B cell (primary cell): ENCODE data around the gene AANAT. TPM values are rescaled to one million over a fixed set of nuclear protein-coding genes. Genes with fewer than 3 reads are reported as not detected.
A peak's percentile ranks its signal among the peaks of the same experiment; 100 is the strongest.

Experiments used
- ATAC-seq: fragments of 200-7000 bp; cut with Tn5 transposase; one replicate; pipeline ENCODE4 v1.10.0; 2021; ENCODE audit warnings: low read depth, mild to moderate bottlenecking, moderate number of reproducible peaks, moderate library complexity
- CTCF ChIA-PET: fragments of 350-600 bp; sonication (Branson Sonifier 250); formaldehyde crosslinking; loops from one replicate; lab custom pipeline; 2021; ENCODE audit warnings: antibody characterized with exemption, inconsistent platforms; lab: Charles Lee
- POLR2A ChIA-PET: fragments of 350-600 bp; sonication (Branson Sonifier 250); formaldehyde crosslinking; loops from one replicate; lab custom pipeline; 2021; ENCODE audit warnings: antibody characterized with exemption; lab: Charles Lee
- DNase-seq: peaks from one replicate; pipeline ENCODE4 v3.0.0; 2013
- H2AFZ ChIP-seq: 2 replicates; pipeline ENCODE4 v1.6.1; 2012; ENCODE audit warnings: mild to moderate bottlenecking, low read depth, low read length; ENCODE audit not compliant: insufficient read depth, poor library complexity, severe bottlenecking
- H3K27ac ChIP-seq, 2 donors: 1 replicate in 1 of 2; 2 replicates in 1 of 2; pipeline ENCODE4 v1.5.1; 2012 to 2013; ENCODE audit warnings: low read length in 2 of 2, mild to moderate bottlenecking in 2 of 2, moderate library complexity in 1 of 2
- H3K27me3 ChIP-seq, 4 experiments: fragments of 200-600 bp in 1 of 4; sonication (generic) in 1 of 4; replicated peaks in 1 of 4; 1 replicate in 2 of 4; 2 replicates in 2 of 4; pipeline versions ENCODE4 v1.6.1 to v1.7.0; 2013 to 2016; ENCODE audit warnings: low read length in 3 of 4, mild to moderate bottlenecking in 2 of 4, mixed read lengths in 1 of 4, moderate library complexity in 1 of 4; ENCODE audit not compliant: insufficient read depth in 4 of 4, control insufficient read depth in 3 of 4; ENCODE audit errors: control extremely low read depth in 1 of 4
- H3K36me3 ChIP-seq, 2 experiments: replicated peaks in 1 of 2; 1 replicate in 1 of 2; 2 replicates in 1 of 2; pipeline versions ENCODE4 v1.6.1 to v1.7.1; 2013; ENCODE audit warnings: low read length in 1 of 2; ENCODE audit not compliant: insufficient read depth in 2 of 2, control insufficient read depth in 1 of 2; ENCODE audit errors: control extremely low read depth in 1 of 2, extremely low read depth in 1 of 2
- H3K4me1 ChIP-seq, 2 donors: fragments of 200-600 bp in 1 of 2; sonication (generic) in 1 of 2; 1 replicate in 1 of 2; 2 replicates in 1 of 2; pipeline versions ENCODE4 v1.5.1 to v1.6.1; 2013 to 2017; ENCODE audit warnings: low read length in 2 of 2; ENCODE audit not compliant: control insufficient read depth in 2 of 2, insufficient read depth in 2 of 2
- H3K4me2 ChIP-seq: replicated peaks from 2 replicates; pipeline ENCODE3; 2012; ENCODE audit warnings: mild to moderate bottlenecking, low read depth, low read length; ENCODE audit not compliant: poor library complexity, severe bottlenecking
- H3K4me3 ChIP-seq, 5 experiments: fragments of 200-600 bp in 1 of 5; sonication (generic) in 1 of 5; 1 replicate in 3 of 5; 2 replicates in 2 of 5; pipeline versions ENCODE4 v1.5.1 to v1.7.0; 2011 to 2016; ENCODE audit warnings: low read length in 4 of 5, mild to moderate bottlenecking in 4 of 5, low read depth in 2 of 5, control low read depth in 1 of 5, moderate library complexity in 1 of 5; ENCODE audit not compliant: insufficient read depth in 1 of 5; ENCODE audit errors: control extremely low read depth in 1 of 5, extremely low read depth in 1 of 5
- H3K79me2 ChIP-seq: fragments of 200-600 bp; sonication (generic); one replicate; pipeline ENCODE4 v1.6.0; 2016; ENCODE audit warnings: low read length; ENCODE audit not compliant: control insufficient read depth, insufficient read depth
- H3K9ac ChIP-seq: fragments of 200-600 bp; sonication (generic); 2 replicates; pipeline ENCODE4 v1.6.1; 2017; ENCODE audit warnings: mild to moderate bottlenecking, low read length, moderate library complexity
- H3K9me3 ChIP-seq, 3 donors: one replicate each; pipeline versions ENCODE4 v1.6.1 to v1.7.1; 2013; ENCODE audit warnings: low read length in 2 of 3; ENCODE audit not compliant: control insufficient read depth in 2 of 3, insufficient read depth in 1 of 3; ENCODE audit errors: control extremely low read depth in 1 of 3
- H4K20me1 ChIP-seq: 2 replicates; pipeline ENCODE4 v1.6.0; 2012; ENCODE audit warnings: mild to moderate bottlenecking, low read length; ENCODE audit not compliant: insufficient read depth, control insufficient read depth, poor library complexity, severe bottlenecking
- H3K27ac Mint-ChIP-seq: one replicate; pipeline ENCODE4 v1.8.0; 2021; ENCODE audit warnings: mixed read lengths
- H3K27me3 Mint-ChIP-seq: one replicate; pipeline ENCODE4 v1.8.0; 2021; ENCODE audit warnings: mixed read lengths
- H3K4me1 Mint-ChIP-seq: one replicate; pipeline ENCODE4 v1.8.0; 2021; ENCODE audit warnings: mixed read lengths
- H3K4me3 Mint-ChIP-seq: one replicate; pipeline ENCODE4 v1.8.0; 2021; ENCODE audit warnings: mixed read lengths
- H3K9me3 Mint-ChIP-seq: one replicate; pipeline ENCODE4 v1.8.0; 2022; ENCODE audit warnings: mixed read lengths; ENCODE audit not compliant: insufficient read depth
- CTCF ChIP-seq: fragments of 200-600 bp; IDR thresholded peaks from one replicate; pipeline ENCODE4 v1.8.0; 2022; ENCODE audit warnings: antibody characterized with exemption, mild to moderate bottlenecking
- EZH2 ChIP-seq: IDR thresholded peaks from 2 replicates; pipeline ENCODE4 v1.6.1; 2012; ENCODE audit warnings: borderline replicate concordance, low read depth, mild to moderate bottlenecking, moderate library complexity, low read length; ENCODE audit not compliant: insufficient read depth, poor library complexity, severe bottlenecking
- WGBS: methylation state at CpG from one replicate; pipeline ENCODE4 v1.1.5; 2013; ENCODE audit warnings: missing lambda C conversion rate; ENCODE audit not compliant: insufficient coverage; 5-methylcytosine and 5-hydroxymethylcytosine counted together
- intact Hi-C: fragments of 100-400 bp; cut with micrococcal nuclease; formaldehyde crosslinking; loops from one replicate; pipeline ENCODE4 v1.10.0; 2022
- polyA plus RNA-seq: library from polyadenylated mRNA; depleted of rRNA; stranded (reverse); fragments of >200 nt; gene quantifications from 2 replicates; pipeline ENCODE4 v1.2.3, GENCODE V29; 2012
- total RNA-seq, 2 donors: library from RNA; stranded (reverse); fragments of 120-200 nt in 1 of 2; gene quantifications; 1 replicate in 1 of 2; 2 replicates in 1 of 2; pipeline versions ENCODE4 v1.2.3 to v1.2.4, GENCODE V29; 2013 to 2022

AANAT gene
- total and polyA plus RNA-seq, 2 donors (not counting 1 experiment from before 2014, with no cell fraction given): 0.42 to 0.94 TPM

- H3K4me1 Mint-ChIP-seq: peaks cover 83% of the 10 kb centered on the region
- CTCF ChIA-PET: interaction anchor here (1.5 to 20.8 kb wide), 6 partner anchors 10 to 89 kb away, joined by 4 to 442 read pairs (median 18); partner anchors contain the start of gene AANAT
Measured at GRCh38 chr17:76497699-76497978, 30.2 kb downstream of the AANAT start.

More at GRCh38 chr17:76497699-76497978, 30.2 kb downstream of the AANAT start:
- Histone ChIP-seq H3K4me1 (peaks cover 65 to 86% of the 10 kb centered on the region in 2 donors), H3K36me3 (peaks cover 0 to 45% of the 10 kb centered on the region in 2 experiments), H3K27me3 (no peaks in the 10 kb centered on the region), H3K9me3 (no peaks in the 10 kb centered on the region), H3K27ac (peak overlapping the region; percentile 78 to 94), H3K79me2 (peaks cover 93% of the 10 kb centered on the region), H3K4me3 (peak overlapping the region in 4 of 5 experiments; percentile 79 to 97 (median 96)), H3K9ac (peak overlapping the region; percentile 86), H3K4me2 (peak overlapping the region; percentile 82), H2AFZ (no peak overlapping the region), H4K20me1 (peaks cover 53% of the 10 kb centered on the region)
- H3K9me3 Mint-ChIP-seq: no peaks in the 10 kb centered on the region
- no peak for ATAC-seq
- peak overlapping the region; percentile 97 for H3K4me3 Mint-ChIP-seq
- 92% methylated on average over 2 of the region's 2 CpGs for WGBS
- POLR2A ChIA-PET: interaction anchor here (22.8 kb wide), 1 partner anchor 15 kb away, joined by 478 read pairs; no protein-coding TSS in a partner anchor
- H3K27me3 Mint-ChIP-seq: no peaks in the 10 kb centered on the region
- no peak for TF ChIP-seq EZH2
- TF ChIP-seq CTCF: no peak
- no peak for DNase-seq
- H3K27ac Mint-ChIP-seq: peak overlapping the region; percentile 88
- intact Hi-C loops: loop anchor here (10.0 kb wide), 1 partner anchor 223 kb away; no protein-coding TSS in a partner anchor
